ENCODE measurements around the gene RAPGEF1.
A peak's percentile ranks its signal among the peaks of the same experiment; 100 is the strongest.
"Not testable (repeated sequence)": the region's sequence is repeated elsewhere in the genome, so short reads cannot be mapped to it uniquely, and the experiment has no call there.

Gene RAPGEF1

DNA sequence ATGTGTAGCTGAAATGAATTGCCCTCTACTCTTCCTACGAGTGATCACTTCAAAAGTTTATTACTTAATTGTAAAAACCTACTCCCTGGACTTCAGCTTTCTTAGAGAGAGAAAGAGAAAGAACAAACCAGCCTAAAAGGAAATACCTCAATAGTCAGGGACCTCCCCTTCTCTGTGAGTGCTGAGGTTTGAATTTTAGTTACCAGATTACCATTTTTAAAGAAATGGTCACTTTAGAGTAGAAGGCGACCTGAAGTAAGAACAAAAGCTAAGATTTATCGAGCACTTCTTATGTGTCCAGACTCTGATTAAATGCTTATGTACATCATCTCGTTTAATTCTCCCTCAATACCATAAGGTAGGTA is 11.3 kb downstream of the RAPGEF1 start:
- DNase-seq: no peak

DNA sequence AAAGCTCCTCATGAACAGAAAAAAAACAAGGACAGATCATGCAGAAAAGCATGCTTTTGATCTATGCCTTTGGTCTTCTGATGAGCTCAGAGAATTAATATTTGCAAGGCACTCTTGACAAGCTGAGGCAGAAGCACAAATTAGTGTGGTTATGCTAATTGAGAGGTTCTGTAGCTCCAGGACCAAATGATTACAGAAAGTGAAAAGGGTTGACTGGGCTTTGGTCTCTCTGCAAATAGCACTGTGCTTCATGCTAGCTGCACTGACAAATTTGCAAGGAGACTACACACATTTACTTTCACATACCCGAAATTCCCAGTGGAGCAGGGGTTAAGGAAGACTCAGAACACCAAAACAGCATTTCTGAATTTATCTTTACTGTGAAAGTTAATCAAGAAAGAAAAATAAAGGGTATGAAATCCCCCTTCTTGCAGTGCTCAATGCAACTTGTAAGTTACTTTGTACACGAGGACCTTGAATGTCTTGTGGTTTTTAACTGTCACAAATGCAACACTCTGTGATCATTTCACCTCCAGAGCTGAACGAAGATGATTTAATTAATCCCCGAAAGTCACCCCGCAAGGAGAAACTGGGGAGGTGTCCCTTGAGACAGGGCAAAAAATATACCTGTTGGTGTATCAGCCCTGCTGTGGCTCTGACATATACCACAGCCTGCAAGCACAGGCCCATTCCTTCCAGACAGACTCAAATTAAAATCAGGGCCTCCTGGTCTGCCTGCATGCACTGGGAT is 11.9 kb downstream of the RAPGEF1 start:
- DNase-seq: no peak

DNA sequence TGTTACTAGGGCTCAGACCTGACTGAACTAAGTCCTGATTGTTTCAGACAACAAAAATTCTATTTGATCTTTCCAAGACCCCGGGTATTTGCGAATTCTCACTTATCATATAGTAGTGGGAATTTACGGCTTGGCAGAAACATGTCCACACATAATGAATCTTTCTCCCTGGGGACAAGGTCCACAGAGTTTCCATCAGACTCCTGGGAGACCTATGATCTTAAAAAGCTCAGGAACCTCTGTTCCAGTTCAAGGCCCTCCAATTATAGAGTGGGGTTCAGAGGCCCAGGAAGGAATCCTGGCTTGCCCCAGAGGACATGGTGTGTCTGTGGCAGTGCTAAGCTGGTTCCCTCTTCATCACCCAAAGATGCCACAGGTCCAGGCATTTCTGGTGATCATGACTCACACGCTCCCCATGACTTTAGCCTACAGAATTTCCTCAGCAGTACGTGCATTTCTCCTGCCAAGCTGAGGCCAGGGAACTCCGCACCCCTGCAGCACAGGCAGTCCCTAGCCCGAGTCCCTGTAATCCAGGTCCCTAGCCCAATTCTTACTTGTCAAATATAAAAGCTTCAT is 12.6 kb downstream of the RAPGEF1 start:
- DNase-seq: no peak

DNA sequence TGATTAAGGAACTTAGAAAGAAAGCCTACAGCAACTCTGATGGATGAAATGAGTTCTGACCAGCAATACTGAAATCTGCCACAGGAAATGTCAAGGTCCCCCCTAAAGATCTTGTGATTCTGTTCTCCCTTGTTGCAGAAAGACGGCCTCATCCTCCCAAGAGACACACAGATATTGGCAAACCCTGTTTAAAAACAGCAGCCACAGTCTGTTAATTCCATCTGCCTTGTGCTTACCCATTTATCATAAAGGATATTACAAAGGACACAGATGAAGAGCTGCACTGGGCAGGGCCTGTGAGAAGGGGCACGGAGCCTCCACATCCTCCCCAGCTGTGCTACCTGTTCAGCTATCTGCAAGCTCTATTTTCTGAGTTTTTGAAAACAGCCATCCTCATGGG is 15.2 kb downstream of the RAPGEF1 start:
- no peak for DNase-seq

DNA sequence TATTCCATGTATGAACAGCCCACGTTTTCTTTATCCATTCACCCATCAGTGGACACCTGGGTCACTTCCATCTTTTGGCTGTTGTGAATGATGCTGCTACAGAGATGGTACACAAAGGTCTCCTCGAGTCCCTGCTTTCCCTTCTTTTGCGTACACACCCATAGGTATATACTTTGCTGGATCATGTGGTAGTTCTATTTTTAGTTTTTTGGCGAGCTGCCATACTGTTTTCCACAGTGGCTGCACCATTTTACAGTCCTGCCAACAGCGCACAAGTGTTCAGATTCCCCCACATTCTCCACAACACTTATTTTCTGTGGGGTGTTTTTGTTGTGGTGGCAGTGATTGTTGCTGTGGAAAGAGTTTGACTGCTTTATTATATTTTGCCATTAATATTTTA is 16.2 kb downstream of the RAPGEF1 start:
- no peak for DNase-seq

DNA sequence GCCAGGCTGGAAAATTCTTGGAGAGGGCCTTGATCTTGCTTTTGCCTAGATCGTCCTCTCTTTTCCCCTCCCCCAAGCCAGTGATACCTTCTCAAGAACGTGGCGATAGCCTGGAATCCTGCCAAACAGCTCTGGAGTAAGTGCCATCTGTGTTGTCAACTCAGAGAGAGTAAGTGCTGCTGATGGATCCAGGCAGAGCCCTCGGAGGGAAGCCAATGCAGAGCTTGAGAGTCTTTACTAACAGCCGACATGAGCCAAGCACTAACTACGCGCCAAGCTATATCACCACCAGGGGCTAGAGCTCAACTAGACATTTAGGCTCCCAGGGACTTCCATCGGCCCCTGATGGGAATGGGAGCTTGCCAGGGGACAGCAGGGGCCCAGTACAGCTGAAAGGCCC is 17.6 kb downstream of the RAPGEF1 start:
- DNase-seq: peak; percentile 99

DNA sequence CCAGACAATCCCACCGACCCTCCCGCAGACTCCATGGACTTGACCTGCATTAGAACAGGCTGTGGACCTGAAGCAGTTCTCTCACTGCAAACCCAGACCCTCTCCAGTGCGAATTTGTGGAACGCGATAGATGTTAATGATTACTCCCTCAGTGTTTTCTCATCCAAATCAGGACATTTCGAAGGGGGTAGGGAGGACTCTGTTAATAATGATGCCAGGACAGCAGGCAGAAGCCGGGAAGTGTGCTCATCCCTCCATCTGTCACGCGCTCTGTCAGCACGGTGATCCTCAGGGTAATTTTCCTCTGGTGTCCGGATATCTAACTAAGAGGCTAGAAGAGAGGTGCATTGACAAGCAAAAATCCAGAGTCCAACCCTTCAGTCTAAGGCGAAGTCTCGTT is 18.8 kb downstream of the RAPGEF1 start:
- peak; percentile 89 for DNase-seq

DNA sequence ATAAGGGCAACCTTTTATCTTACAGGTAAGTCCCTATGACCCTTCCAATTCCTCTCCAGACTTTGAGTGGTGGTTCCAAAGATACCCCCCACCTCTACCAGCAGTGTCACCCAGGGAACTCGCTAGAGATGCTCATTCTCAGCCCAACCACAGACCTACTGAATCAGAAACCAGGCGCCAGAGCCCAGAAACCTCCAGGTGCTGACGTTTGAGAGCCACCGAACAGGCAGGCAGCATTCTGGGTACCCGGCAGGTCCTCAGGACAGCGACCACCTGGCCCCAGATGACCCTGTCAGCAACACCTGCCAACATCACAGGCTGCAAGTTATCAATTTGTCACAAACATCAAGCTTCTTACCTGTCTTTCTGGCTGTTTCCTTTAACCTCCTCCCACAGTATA is 19.5 kb downstream of the RAPGEF1 start:
- no peak for DNase-seq

DNA sequence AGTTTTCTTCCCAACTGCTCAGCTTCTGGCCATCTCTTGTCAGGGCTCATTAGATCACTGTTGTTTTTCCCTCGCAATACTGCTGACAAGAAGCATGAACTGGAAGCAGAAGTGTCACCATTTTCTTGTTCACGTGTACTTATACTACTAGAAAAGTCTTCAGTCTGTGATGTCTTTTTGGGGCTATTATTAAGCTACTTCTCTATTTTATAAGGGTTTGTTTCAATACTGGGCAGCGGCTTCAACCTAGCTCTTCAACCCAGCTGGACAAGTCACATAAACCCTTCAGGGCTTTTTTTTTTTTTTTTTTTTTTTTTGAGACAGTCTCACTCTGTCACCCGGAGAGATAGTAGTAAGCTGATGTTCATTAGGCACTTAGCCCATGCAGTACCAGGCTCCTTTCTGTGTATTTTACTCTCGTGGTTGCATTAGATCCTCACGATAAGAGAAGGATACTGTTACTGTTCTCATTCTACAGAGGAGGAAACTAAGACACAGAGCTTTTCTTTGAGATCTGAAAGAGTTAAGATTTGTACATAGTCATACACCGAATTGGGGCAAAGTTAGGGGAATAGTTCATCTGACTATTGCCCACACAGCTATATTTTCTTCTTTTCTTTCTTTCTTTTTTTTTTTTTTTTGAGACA is 20.5 kb downstream of the RAPGEF1 start:
- DNase-seq: no peak

DNA sequence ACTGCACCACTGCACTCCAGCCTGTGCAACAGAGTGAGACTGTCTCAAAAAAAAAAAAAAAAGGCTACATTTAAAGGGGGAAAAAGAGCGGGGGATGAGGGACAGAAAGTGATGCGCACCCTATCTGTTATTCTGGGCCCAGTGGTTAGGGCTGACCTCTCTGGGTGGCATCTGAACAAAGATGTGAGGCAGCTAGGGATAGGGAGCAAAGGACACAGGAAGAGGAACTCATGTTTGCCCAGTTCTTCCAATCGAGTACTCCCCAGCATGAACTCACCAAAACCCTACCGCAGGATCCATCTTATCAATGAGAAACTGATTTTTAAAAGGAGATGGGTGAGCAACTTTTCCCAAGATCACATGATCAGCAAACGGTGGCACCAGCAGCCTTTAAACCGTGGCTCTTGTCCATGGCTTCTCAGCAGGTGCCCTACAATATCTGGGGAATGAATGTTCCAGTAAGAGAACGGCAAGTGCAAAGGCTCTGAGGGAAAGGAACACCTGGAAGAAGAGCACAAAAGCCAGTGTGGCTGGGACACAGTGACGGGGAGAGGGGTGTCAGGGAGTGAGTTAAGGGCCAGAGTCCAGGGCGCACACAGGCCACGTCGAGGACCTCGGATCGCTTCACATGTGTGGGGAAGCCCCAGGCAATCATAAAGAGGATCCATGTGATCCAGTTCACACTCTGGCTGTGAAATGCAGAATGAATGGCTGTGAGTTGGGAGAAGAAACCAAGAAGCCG is 22.0 kb downstream of the RAPGEF1 start:
- DNase-seq: no peak

DNA sequence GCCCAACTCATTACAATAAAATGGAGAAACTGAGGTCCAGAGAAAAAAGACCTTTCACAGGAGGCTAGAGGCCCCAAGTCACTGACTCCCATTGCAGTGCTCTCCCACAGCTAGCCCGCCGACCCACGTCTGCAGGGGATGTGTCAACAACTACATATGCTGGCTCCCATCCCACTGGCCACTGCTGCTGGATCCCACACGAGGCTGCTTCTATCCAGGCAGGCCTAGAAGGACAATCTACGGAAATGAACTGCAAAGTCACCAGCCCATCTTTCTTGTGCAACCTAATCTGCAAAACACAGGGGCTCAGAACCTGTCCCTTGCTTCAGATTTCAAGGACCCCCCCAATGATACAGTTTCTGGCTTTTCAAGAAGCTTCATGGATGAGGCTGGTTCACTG is 24.0 kb downstream of the RAPGEF1 start:
- no peak for DNase-seq

DNA sequence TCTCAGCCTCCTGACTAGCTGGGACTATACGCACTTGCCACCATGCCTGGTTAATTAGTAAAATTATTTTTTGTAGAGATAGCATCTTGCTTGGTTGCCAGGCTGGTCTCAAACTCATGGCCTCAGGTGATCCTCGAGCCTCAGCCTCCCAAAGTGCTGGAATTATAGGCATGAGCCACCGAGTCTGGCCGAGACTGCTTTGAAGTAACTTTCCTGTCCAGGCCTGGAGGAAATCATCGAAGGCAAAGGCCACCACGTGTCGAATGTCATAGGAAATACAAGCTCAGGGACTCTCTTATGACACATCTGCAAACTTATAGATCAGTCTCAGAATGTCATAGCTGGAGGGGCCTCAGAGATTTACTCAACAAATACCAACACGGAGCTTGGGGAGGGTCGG is 25.1 kb downstream of the RAPGEF1 start:
- no peak for DNase-seq

DNA sequence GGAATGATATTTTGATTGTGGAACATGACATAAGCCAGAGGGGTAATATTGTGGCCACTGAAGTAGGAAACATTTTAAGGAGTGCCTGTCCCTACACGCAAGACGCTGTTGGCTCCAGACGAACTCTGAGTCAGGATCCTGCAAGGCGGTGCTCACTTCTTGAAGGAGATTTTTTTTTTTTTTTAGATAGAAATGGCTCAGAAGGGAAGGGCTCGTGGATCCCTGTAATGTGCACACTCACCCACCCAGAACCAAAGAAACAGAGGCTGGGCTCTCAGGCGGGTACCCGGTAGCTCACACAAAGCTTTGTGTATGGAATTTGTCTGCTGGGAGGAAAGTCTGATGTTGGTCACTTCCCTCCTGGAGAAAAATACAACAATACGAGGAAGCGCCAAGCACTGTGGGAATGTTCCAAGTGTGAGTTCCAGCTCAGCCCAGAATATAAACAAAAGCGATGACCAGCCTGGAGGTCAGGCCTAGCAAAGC is 25.7 kb downstream of the RAPGEF1 start:
- no peak for DNase-seq

DNA sequence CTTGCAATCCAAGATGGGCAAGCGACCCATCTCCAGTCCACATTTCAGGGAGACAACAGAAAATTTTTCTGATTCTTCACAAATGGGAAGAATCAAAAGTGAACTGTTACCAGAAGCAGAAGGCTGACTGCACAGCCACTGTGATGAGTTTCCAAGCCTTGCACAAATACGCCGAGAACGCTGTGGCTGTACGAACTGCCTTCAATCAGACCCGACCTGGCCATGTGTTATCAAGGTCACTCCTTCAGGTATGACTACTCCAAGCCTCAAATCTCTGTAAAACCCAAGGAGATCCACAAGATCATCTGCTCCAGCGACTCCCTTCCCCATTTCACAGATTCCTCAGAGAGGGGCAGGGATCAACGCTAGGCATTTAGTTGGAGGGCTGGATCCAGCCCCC is 26.9 kb downstream of the RAPGEF1 start:
- DNase-seq: no peak

DNA sequence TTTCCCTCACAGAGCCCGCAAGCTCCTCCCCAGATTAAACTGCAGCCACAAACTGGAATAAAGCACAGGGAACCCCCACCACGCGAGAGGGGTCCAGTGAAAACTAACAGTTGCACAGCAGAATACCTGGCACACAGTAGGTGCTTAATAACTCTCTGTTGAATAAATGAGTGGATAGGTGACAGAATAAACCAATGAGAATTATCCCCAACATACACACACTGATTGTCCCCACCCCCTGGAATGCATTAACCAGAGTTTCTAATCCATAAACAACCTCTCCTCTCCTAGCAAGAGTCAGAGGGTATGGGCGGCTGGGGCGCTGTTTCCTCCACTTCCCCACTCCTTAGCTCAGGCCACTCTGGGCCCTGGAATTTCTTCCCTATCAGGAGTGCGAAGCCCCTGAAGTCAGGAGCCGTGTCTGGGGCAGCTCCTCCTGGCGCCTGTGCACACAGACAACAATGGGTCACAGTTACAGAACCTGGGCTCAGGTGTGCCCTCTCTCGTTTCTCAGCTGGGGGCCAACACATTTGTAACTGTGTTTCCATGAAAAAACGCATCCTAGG is 27.6 kb downstream of the RAPGEF1 start:
- DNase-seq: no peak

DNA sequence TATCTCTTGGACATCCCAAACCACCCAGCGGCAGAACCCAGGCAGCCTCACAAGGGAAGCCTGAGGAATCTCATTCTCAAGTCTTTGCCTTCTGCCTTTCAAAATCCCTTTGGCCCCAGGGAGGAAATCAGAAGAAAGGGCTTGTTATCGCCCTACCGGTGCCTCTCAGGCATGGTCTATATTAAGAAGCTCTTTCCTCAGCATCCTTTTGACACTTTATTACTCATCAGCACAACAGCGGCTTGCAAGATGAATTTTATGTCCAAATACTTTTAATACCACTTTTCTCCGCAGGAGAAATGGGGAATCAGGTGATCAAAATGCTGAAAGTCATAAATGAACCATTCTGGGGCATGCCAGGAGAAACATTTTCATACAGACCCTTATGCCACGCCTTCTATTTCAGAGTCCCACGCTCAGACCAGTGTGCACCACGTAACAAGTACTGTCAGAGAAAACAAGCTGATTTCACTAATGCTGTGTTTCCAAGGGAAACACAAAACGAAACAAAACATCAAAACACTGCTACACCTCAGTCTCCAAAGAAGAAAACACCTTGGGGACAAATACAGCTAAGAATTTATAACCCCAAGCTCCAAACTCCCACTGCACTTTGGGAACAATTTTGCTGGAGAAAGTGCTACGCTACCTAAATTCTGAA is 30.0 kb downstream of the RAPGEF1 start:
- DNase-seq: no peak

DNA sequence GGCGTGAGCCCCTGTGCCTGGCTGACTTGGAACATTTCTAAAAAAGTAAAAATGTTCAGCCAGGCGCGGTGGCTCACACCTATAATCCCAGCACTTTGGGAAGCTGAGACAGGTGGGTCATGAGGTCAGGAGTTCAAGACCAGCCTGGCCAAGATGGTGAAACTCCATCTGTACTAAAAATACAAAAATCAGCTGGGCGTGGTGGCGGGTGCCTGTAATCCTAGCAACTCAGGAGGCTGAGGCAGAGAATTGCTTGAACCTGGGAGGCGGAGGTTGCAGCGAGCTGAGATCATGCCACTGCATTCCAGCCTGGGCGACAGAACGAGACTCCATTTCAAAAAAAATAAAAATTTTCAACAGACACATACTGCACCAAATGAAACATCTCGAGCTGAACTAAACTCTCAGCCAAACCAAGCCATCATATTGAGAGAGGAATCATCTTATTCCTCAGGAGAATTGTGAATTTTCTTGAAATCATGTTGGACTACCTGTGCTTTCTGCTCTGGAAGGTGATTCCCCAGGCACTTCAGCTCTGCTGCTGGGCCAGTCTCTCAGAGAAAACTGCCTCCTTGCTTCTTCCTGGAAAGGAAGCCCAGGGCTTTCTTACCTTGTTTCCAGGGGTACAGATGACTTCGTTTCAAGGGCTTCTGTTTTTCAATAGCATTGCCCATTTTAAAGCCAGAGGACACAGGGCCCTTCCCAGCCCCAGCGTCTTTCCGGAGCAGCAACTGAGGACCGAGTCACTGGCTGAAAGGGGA is 30.7 kb downstream of the RAPGEF1 start:
- DNase-seq: not testable (repeated sequence)

DNA sequence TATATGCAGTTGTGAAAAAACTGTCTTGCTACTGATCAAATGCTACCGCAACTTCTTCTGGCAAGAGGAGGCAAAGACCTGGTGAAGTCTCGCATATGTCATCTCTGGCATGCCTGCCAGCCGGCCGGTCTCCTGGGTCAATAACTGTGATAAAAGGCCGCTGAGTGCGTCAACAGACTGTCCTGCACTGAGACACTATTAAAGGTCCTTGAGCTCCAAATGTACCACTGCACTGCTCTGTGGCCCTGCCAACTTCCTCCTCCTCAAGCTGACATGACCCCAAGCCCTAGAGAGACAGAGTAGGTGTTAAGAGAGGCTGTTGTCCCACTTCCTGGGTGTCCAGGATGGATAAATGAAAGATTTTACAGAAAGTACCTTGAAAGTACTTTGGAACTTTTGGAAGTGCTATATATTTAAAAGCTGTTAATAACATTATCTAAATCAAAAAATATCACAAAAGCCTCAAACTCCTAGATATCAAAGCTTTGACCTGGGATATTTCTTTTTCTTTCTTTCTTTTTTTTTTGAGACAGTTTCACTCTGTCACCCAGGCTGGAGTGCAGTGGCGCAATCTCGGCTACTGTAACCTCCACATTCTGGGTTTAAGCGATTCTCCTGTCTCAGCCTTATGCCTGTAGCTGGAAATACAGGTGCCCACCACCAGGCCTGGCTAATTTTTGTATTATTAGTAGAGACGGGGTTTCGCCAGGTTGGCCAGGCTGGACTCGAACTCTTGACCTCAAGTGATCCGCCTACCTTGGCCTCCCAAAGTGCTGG is 31.5 kb downstream of the RAPGEF1 start:
- DNase-seq: no peak

DNA sequence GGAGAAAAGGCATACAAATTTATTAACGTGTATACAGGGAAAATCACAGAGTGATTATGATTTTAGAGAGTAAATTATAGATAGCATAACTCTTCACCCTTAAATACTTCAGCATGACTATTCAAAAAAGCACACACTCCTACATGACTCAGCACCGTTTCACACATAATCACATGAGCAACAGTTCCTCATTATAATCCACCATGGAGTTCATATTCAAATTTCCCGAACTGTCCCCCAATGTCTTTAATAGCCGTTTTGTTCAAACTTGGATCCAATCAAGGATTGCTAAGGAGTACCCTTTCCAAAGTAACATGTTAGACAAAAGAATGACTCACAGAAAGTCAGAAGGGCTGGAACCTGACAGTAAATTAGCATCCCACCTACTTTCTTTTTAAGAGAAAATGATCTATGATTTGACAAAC is 32.1 kb downstream of the RAPGEF1 start:
- no peak for DNase-seq

DNA sequence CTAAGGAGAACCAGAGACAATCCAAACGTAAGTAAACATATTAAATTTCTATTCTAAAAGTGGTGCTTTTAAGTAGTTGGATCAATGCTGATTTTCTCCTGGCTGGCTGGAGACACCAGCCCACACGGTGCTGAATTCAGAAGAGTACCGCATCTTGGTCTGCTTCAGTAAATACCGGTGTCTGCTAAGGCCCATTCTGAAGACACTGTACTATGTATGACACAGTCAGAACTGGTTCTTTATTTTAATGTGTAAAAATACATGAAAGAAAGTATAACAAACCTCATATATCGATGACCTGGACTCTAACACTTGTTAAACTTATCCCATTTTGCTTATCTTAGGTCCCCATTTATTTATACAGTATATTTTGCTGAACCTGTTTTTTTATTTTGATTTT is 32.8 kb downstream of the RAPGEF1 start:
- no peak for DNase-seq

DNA sequence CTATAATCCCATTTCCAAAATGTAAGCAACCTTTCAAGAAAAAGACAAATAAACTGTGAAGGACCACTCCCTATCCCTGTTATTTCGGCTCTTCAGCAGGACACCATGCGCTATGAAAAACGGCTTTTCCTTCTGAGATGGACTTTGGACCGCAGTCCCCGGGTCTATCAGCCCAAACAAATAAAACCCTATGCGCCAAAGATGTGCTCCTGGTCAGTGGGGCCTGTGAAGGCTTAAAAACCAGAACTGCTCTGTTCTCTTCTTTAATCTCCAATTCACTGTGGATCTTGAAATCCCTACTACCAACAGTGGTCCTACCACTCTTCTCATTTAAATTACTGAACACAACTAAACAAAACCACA is 33.3 kb downstream of the RAPGEF1 start:
- DNase-seq: no peak

All from NCI-H82 (cell line).